GM23338 (cell line): ENCODE measurements around the gene RINL. TPM values are rescaled to one million over a fixed set of nuclear protein-coding genes. Genes with fewer than 3 reads are reported as not detected.

Experiments
- ATAC-seq: fragments of 200-7000 bp; cut with Tn5 transposase; 3 replicates; pipeline ENCODE4 v1.9.1; 2020
- DNase-seq: peaks from one replicate; pipeline ENCODE4 v3.0.0-alpha.2; 2015; ENCODE audit warnings: low spot score
- H2AFZ ChIP-seq: fragments of 200-600 bp; sonication (generic); 2 replicates; pipeline ENCODE4 v1.8.0; 2016; ENCODE audit warnings: antibody characterized with exemption, mild to moderate bottlenecking, moderate library complexity
- H3F3A ChIP-seq: fragments of 200-600 bp; sonication (generic); replicated peaks from 2 replicates; pipeline ENCODE4 v1.8.0; 2017; ENCODE audit warnings: antibody characterized with exemption, mixed run types, low read depth
- H3K27ac ChIP-seq: fragments of 200-600 bp; sonication (generic); 2 replicates; pipeline ENCODE4 v1.6.1; 2016; ENCODE audit warnings: low read depth
- H3K27me3 ChIP-seq: fragments of 200-600 bp; sonication (generic); 2 replicates; pipeline ENCODE4 v1.8.0; 2016; ENCODE audit warnings: mild to moderate bottlenecking, mixed run types, moderate library complexity; ENCODE audit not compliant: insufficient read depth
- H3K36me3 ChIP-seq: fragments of 200-600 bp; sonication (generic); 2 replicates; pipeline ENCODE4 v1.8.0; 2016; ENCODE audit warnings: mild to moderate bottlenecking; ENCODE audit not compliant: insufficient read depth
- H3K4me1 ChIP-seq: fragments of 200-600 bp; sonication (generic); 2 replicates; pipeline ENCODE4 v1.8.0; 2016; ENCODE audit warnings: mild to moderate bottlenecking, moderate library complexity; ENCODE audit not compliant: insufficient read depth
- H3K4me2 ChIP-seq: fragments of 200-600 bp; sonication (generic); 2 replicates; pipeline ENCODE4 v1.7.1; 2017; ENCODE audit warnings: mixed run types
- H3K4me3 ChIP-seq: fragments of 200-600 bp; sonication (generic); 2 replicates; pipeline ENCODE4 v1.6.1; 2016; ENCODE audit warnings: mixed run types
- H3K79me2 ChIP-seq: fragments of 200-600 bp; sonication (generic); replicated peaks from 2 replicates; pipeline ENCODE4 v1.8.0; 2017; ENCODE audit warnings: mild to moderate bottlenecking; ENCODE audit not compliant: insufficient read depth
- H3K9me2 ChIP-seq: fragments of 200-600 bp; sonication (generic); 2 replicates; pipeline ENCODE4 v1.8.0; 2017; ENCODE audit not compliant: insufficient read depth
- H4K20me1 ChIP-seq: fragments of 200-600 bp; sonication (generic); replicated peaks from 2 replicates; pipeline ENCODE4 v1.8.0; 2017; ENCODE audit warnings: mild to moderate bottlenecking; ENCODE audit not compliant: insufficient read depth
- H3K27ac Mint-ChIP-seq: 2 replicates; pipeline ENCODE4 v1.8.0; 2020; ENCODE audit warnings: inconsistent platforms, mild to moderate bottlenecking, moderate library complexity, mixed read lengths
- H3K27me3 Mint-ChIP-seq: 3 replicates; pipeline ENCODE4 v1.8.0; 2022; ENCODE audit warnings: low read depth, mild to moderate bottlenecking, moderate library complexity, mixed read lengths, inconsistent platforms; ENCODE audit not compliant: insufficient read depth, poor library complexity
- H3K36me3 Mint-ChIP-seq: 3 replicates; pipeline ENCODE4 v1.8.0; 2021; ENCODE audit warnings: low read depth, mild to moderate bottlenecking, inconsistent platforms, moderate library complexity, mixed read lengths
- H3K4me1 Mint-ChIP-seq: 3 replicates; pipeline ENCODE4 v1.8.0; 2020; ENCODE audit warnings: mild to moderate bottlenecking, inconsistent platforms, mixed read lengths
- H3K4me3 Mint-ChIP-seq: 3 replicates; pipeline ENCODE4 v1.8.0; 2021; ENCODE audit warnings: moderate library complexity, mild to moderate bottlenecking, inconsistent platforms, mixed read lengths
- H3K9me3 Mint-ChIP-seq: 3 replicates; pipeline ENCODE4 v1.8.0; 2020; ENCODE audit warnings: moderate library complexity, mild to moderate bottlenecking, inconsistent platforms, mixed read lengths
- CREB1 ChIP-seq: fragments of 250-450 bp; sonication (Bioruptor Pico); IDR thresholded peaks from 2 replicates; pipeline ENCODE4 v1.5.0; 2020; ENCODE audit warnings: low read depth, mild to moderate bottlenecking, moderate library complexity
- EZH2 ChIP-seq: fragments of 200-600 bp; sonication (generic); IDR thresholded peaks from one replicate; pipeline ENCODE4 v1.8.0; 2017; ENCODE audit warnings: antibody characterized with exemption, mild to moderate bottlenecking, low read depth; ENCODE audit not compliant: unreplicated experiment
- EZH2phosphoT487 ChIP-seq: fragments of 200-600 bp; sonication (generic); IDR thresholded peaks from one replicate; pipeline ENCODE4 v1.8.1; 2018; ENCODE audit warnings: antibody characterized with exemption; ENCODE audit not compliant: unreplicated experiment
- JUNB ChIP-seq: IDR thresholded peaks from one replicate; pipeline ENCODE4 v1.6.1; 2016; ENCODE audit warnings: antibody characterized with exemption; ENCODE audit not compliant: unreplicated experiment
- NANOG ChIP-seq: IDR thresholded peaks from 2 replicates; pipeline ENCODE4 v1.6.1; 2016; ENCODE audit warnings: antibody characterized with exemption, borderline replicate concordance
- POLR2AphosphoS5 ChIP-seq: IDR thresholded peaks from 2 replicates; pipeline ENCODE4 v1.6.1; 2016; ENCODE audit warnings: antibody characterized with exemption, low read depth
- STAT1 ChIP-seq: IDR thresholded peaks from one replicate; pipeline ENCODE4 v1.6.1; 2016; ENCODE audit warnings: antibody characterized with exemption; ENCODE audit not compliant: unreplicated experiment
- ZNF114 ChIP-seq: fragments of 250-450 bp; sonication (Bioruptor Pico); IDR thresholded peaks from 2 replicates; pipeline ENCODE4 v1.5.0; 2020; ENCODE audit warnings: mild to moderate bottlenecking, moderate library complexity
- ZNF331 ChIP-seq: fragments of 250-450 bp; sonication (Bioruptor Pico); IDR thresholded peaks from 2 replicates; pipeline ENCODE4 v1.5.0; 2020; ENCODE audit warnings: low read depth, mild to moderate bottlenecking, moderate library complexity
- polyA plus RNA-seq: library from polyadenylated mRNA; unstranded; fragments of >200 nt; fragmentation: Nextera tagmentation; extraction: Ambion mirVana; gene quantifications from 2 replicates; pipeline ENCODE4 v1.2.1, GENCODE V29; 2016
- total RNA-seq: library from RNA; depleted of rRNA; stranded (reverse); fragments of >200 nt; shearing (Covaris generic); gene quantifications from 2 replicates; pipeline ENCODE4 v1.2.3, GENCODE V29; 2014
- TF ChIP-seq, protein P1 (sequence below): IDR thresholded peaks from one replicate; pipeline ENCODE4 v1.6.1; 2018; ENCODE audit warnings: antibody characterized with exemption; ENCODE audit not compliant: unreplicated experiment
- TF ChIP-seq, protein P2 (sequence below): IDR thresholded peaks from 2 replicates; pipeline ENCODE4 v1.6.1; 2016; ENCODE audit warnings: antibody characterized with exemption
- TF ChIP-seq, protein P3 (sequence below), 2 experiments: fragments of 200-600 bp in 1 of 2; sonication (generic) in 1 of 2; conservative IDR thresholded peaks; 2 replicates each; pipeline versions ENCODE4 v1.5.1 to v1.6.1; 2016 to 2017; ENCODE audit warnings: antibody characterized with exemption in 2 of 2, low read depth in 2 of 2, mild to moderate bottlenecking in 2 of 2, moderate library complexity in 1 of 2
- TF ChIP-seq, protein P4 (sequence below): fragments of 250-450 bp; sonication (Bioruptor Pico); IDR thresholded peaks from 2 replicates; pipeline ENCODE4 v1.5.0; 2020; ENCODE audit warnings: mild to moderate bottlenecking, moderate library complexity

Gene RINL
- total and polyA plus RNA-seq, 2 experiments from 2014 or later: 11.2 to 21.4 TPM

DNA sequence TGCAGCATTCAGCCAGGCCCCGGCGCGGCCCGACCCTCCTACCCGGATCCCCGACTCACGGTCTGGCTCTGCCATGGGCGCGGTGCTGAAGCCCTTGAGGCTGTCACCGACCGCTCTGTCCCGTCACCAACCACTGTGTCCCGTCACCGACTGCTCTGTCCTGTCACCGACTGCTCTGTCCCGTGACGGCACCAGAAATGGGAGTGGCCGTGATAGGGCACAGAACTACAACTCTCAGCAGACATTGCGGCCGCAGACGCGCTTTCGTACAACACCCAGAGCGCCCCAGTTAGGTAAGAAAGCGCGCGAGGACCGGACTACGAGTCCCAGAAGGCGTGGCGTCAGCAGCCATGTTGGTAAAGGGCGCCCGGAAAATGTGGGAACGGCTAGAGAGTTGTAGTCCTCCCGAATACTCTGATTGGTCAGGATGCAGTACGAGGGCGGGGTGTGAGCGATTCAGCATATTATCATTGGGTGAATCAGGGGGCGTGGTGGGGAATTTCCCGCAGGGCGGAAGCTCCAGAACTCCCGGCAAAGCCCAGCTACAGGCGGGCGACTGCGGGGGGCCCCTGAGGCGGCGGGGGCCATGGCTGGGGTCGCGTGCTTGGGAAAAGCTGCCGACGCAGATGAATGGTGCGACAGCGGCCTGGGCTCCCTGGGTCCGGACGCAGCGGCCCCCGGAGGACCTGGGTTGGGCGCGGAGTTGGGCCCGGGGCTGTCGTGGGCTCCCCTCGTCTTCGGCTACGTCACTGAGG is 21.5 kb upstream of the RINL start, which contains the start of the genes NFKBIB and SIRT2:
Gene NFKBIB (plus strand): TSS at position 523 of the 755 bp plus-strand sequence. CDS start 64 bp downstream, at position 587.
Gene SIRT2 (minus strand): TSS at position 172 of the 755 bp plus-strand sequence. CDS start 97 bp downstream, at position 75.
- Histone ChIP-seq H2AFZ (peak within 1 kb of the TSS; percentile 99), H4K20me1 (no peaks in the 10 kb centered on the region), H3K36me3 (no peaks in the 10 kb centered on the region), H3K9me2 (no peaks in the 10 kb centered on the region), H3K4me1 (peaks cover 14% of the 10 kb centered on the region), H3K79me2 (peaks cover 23% of the 10 kb centered on the region), H3K4me3 (peak within 1 kb of the TSS; percentile 68), H3K27me3 (peaks cover 11% of the 10 kb centered on the region), H3K4me2 (peak within 1 kb of the TSS; percentile 81), H3F3A (no peaks in the 10 kb centered on the region), H3K27ac (0 out of 2 replicates have a peak within 1 kb of the TSS, but pooled peaks have one; percentile 29)
- H3K27ac Mint-ChIP-seq: peak within 1 kb of the TSS; percentile 93
- DNase-seq: peak; percentile 100
- H3K36me3 Mint-ChIP-seq: peaks cover 3% of the 10 kb centered on the region; the same call in 2 of the 3 replicates
- TF ChIP-seq ZNF114 (CRISPR knock-in tag) (no peak), STAT1 (no peak), CREB1 (CRISPR knock-in tag) (peak; percentile 95), JUNB (no peak), EZH2 (no peak), POLR2AphosphoS5 (peak; percentile 46; the same call in 1 of the 2 replicates), EZH2phosphoT487 (no peak), ZNF331 (CRISPR knock-in tag) (no peak), NANOG (0 out of 2 replicates have a peak, but pooled peaks have one; percentile 12)
- TF ChIP-seq, protein P1, sequence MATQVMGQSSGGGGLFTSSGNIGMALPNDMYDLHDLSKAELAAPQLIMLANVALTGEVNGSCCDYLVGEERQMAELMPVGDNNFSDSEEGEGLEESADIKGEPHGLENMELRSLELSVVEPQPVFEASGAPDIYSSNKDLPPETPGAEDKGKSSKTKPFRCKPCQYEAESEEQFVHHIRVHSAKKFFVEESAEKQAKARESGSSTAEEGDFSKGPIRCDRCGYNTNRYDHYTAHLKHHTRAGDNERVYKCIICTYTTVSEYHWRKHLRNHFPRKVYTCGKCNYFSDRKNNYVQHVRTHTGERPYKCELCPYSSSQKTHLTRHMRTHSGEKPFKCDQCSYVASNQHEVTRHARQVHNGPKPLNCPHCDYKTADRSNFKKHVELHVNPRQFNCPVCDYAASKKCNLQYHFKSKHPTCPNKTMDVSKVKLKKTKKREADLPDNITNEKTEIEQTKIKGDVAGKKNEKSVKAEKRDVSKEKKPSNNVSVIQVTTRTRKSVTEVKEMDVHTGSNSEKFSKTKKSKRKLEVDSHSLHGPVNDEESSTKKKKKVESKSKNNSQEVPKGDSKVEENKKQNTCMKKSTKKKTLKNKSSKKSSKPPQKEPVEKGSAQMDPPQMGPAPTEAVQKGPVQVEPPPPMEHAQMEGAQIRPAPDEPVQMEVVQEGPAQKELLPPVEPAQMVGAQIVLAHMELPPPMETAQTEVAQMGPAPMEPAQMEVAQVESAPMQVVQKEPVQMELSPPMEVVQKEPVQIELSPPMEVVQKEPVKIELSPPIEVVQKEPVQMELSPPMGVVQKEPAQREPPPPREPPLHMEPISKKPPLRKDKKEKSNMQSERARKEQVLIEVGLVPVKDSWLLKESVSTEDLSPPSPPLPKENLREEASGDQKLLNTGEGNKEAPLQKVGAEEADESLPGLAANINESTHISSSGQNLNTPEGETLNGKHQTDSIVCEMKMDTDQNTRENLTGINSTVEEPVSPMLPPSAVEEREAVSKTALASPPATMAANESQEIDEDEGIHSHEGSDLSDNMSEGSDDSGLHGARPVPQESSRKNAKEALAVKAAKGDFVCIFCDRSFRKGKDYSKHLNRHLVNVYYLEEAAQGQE: no peak
- TF ChIP-seq, protein P2, sequence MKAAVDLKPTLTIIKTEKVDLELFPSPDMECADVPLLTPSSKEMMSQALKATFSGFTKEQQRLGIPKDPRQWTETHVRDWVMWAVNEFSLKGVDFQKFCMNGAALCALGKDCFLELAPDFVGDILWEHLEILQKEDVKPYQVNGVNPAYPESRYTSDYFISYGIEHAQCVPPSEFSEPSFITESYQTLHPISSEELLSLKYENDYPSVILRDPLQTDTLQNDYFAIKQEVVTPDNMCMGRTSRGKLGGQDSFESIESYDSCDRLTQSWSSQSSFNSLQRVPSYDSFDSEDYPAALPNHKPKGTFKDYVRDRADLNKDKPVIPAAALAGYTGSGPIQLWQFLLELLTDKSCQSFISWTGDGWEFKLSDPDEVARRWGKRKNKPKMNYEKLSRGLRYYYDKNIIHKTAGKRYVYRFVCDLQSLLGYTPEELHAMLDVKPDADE: peak; percentile 99
- TF ChIP-seq, protein P3, sequence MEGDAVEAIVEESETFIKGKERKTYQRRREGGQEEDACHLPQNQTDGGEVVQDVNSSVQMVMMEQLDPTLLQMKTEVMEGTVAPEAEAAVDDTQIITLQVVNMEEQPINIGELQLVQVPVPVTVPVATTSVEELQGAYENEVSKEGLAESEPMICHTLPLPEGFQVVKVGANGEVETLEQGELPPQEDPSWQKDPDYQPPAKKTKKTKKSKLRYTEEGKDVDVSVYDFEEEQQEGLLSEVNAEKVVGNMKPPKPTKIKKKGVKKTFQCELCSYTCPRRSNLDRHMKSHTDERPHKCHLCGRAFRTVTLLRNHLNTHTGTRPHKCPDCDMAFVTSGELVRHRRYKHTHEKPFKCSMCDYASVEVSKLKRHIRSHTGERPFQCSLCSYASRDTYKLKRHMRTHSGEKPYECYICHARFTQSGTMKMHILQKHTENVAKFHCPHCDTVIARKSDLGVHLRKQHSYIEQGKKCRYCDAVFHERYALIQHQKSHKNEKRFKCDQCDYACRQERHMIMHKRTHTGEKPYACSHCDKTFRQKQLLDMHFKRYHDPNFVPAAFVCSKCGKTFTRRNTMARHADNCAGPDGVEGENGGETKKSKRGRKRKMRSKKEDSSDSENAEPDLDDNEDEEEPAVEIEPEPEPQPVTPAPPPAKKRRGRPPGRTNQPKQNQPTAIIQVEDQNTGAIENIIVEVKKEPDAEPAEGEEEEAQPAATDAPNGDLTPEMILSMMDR (conservative IDR thresholded peaks at IDR 0.05; ENCODE audit: low read depth in 2 of 2): no peak
- TF ChIP-seq, protein P4, sequence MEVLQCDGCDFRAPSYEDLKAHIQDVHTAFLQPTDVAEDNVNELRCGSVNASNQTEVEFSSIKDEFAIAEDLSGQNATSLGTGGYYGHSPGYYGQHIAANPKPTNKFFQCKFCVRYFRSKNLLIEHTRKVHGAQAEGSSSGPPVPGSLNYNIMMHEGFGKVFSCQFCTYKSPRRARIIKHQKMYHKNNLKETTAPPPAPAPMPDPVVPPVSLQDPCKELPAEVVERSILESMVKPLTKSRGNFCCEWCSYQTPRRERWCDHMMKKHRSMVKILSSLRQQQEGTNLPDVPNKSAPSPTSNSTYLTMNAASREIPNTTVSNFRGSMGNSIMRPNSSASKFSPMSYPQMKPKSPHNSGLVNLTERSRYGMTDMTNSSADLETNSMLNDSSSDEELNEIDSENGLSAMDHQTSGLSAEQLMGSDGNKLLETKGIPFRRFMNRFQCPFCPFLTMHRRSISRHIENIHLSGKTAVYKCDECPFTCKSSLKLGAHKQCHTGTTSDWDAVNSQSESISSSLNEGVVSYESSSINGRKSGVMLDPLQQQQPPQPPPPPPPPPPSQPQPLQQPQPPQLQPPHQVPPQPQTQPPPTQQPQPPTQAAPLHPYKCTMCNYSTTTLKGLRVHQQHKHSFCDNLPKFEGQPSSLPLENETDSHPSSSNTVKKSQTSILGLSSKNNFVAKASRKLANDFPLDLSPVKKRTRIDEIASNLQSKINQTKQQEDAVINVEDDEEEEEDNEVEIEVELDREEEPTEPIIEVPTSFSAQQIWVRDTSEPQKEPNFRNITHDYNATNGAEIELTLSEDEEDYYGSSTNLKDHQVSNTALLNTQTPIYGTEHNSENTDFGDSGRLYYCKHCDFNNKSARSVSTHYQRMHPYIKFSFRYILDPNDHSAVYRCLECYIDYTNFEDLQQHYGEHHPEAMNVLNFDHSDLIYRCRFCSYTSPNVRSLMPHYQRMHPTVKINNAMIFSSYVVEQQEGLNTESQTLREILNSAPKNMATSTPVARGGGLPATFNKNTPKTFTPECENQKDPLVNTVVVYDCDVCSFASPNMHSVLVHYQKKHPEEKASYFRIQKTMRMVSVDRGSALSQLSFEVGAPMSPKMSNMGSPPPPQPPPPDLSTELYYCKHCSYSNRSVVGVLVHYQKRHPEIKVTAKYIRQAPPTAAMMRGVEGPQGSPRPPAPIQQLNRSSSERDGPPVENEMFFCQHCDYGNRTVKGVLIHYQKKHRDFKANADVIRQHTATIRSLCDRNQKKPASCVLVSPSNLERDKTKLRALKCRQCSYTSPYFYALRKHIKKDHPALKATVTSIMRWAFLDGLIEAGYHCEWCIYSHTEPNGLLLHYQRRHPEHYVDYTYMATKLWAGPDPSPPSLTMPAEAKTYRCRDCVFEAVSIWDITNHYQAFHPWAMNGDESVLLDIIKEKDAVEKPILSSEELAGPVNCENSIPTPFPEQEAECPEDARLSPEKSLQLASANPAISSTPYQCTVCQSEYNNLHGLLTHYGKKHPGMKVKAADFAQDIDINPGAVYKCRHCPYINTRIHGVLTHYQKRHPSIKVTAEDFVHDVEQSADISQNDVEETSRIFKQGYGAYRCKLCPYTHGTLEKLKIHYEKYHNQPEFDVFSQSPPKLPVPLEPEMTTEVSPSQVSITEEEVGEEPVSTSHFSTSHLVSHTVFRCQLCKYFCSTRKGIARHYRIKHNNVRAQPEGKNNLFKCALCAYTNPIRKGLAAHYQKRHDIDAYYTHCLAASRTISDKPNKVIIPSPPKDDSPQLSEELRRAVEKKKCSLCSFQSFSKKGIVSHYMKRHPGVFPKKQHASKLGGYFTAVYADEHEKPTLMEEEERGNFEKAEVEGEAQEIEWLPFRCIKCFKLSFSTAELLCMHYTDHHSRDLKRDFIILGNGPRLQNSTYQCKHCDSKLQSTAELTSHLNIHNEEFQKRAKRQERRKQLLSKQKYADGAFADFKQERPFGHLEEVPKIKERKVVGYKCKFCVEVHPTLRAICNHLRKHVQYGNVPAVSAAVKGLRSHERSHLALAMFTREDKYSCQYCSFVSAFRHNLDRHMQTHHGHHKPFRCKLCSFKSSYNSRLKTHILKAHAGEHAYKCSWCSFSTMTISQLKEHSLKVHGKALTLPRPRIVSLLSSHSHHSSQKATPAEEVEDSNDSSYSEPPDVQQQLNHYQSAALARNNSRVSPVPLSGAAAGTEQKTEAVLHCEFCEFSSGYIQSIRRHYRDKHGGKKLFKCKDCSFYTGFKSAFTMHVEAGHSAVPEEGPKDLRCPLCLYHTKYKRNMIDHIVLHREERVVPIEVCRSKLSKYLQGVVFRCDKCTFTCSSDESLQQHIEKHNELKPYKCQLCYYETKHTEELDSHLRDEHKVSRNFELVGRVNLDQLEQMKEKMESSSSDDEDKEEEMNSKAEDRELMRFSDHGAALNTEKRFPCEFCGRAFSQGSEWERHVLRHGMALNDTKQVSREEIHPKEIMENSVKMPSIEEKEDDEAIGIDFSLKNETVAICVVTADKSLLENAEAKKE (CRISPR knock-in tag): no peak
- peaks cover 3% of the 10 kb centered on the region; the same call in 2 of the 3 replicates for H3K9me3 Mint-ChIP-seq
- H3K4me1 Mint-ChIP-seq: peaks cover 11% of the 10 kb centered on the region
- peaks cover 13% of the 10 kb centered on the region for H3K27me3 Mint-ChIP-seq
- H3K4me3 Mint-ChIP-seq: peak within 1 kb of the TSS; percentile 87
- peak; percentile 95 for ATAC-seq
